Suppressor macrophage treated with lipopolysaccharide for 4 hours (primary cell): ENCODE data around the gene SCLT1.

Source experiments
- DNase-seq: peaks from one replicate; pipeline ENCODE4 v3.0.0-alpha.2; 2020

Gene SCLT1

DNA sequence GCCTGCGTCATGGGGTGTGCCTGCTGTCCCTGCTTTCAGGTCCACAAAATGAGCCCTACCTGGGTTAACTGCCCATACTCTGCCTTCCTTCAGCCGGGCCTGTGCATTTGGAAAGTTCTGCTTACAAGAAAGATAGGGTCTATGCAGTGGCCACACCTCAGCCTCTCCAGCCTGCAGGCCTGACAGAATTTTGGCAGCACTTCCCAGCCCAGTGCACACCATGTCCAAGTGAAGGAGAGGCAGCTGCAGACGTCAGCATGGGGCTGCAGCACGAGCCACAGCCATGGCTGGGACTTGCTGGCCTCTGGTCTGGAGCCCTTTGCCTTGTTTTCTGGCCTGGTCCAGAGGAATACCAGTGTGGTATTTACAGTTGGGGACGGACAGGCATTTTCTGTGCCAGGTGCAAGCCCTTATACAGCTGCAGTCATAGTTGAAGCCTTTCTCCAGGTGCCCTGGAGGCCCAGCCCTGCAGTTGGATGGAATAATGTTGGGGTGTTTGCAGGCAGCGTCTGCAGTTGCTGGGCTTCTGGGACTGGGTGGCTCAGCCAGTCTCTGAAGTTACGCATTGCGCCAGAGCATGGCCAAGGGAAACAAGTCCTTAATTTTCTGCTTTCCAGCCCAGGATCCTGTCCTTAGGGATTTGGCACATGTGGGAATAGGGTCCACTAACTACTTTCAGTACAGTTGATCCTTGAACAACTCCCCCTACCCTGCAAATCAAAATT lies 257.7 kb downstream of the SCLT1 start:
- DNase-seq, result no peak
